ENCODE data around the gene DNALI1.
"Not testable (repeated sequence)": the region's sequence is repeated elsewhere in the genome, so short reads cannot be mapped to it uniquely, and the experiment has no call there.

Gene DNALI1

DNA sequence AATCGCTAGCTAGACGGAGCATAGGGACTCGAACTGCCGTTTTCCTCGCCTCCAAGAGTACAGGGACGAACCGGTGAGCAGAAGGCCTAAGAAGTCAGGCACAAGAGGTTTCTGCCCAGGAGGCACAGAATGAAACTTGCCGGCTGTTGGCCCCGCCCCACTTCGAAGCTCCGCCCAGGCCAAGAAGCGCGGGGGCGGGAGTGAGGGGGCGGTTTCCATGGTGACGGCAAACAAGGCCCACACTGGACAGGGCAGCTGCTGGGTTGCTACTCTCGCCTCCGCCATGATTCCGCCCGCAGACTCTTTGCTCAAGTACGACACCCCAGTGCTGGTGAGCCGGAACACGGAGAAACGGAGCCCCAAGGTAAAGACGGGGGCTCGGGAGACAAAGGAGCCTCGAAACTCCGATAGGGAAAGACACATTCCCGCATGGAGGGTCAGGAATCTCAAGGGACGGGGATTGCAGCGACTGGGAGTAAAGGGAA lies at the start of gene DNALI1:
TSS of gene DNALI1 (plus strand) at position 229 of the 485 bp plus-strand sequence. CDS start at position 284, 55 bp downstream.
- no peak for DNase-seq (ENCODE audit: low read depth in 2 of 2)

DNA sequence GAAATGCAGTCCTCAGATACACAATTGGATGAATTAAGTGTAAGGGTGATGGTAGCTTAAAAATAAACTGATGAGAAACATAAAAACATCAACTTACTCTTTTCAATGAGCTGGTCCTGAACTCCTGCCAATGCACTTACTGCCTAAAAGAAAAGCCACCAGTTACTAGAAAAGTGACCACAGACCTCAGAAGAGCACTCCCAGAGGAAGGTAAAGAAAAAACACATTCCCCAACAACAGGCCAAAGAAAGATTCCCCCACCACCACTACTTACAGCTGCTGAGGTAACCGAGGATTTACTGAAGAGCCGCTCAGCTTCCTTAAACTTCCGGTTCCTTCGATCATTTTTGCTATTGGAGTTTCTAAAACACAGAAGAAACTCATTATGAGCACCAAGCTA lies 47.6 kb upstream of the DNALI1 start:
- DNase-seq (ENCODE audit: low read depth in 2 of 2), result no peak

DNA sequence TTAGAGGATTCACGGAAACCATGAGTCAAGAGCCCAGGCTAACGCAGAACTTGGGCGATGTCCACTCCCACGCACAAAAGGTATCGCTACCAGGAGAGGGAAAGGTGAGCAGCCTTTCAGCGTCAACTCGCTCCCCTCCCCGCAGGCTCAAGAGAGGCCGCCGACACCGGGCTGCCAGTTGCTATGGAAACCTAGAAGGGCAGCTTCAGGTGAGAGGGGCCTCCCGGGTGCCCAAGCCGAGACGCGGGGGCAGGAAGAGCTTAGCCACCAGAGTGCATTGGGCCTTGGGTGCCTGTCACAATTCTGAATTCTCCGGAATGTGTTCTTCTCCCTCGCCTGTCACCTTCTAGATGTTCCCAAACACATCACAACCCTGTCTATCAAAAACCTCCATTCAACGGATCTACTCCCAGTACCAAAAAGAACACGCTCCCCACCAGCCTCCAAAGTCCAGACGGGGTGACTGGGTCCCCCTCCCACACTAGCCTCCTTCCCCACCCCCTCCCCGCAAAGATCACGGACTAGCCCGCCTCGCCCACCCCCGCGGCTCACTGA lies 42.9 kb upstream of the DNALI1 start:
- DNase-seq (ENCODE audit: low read depth in 2 of 2), result peak; percentile 41 to 62

DNA sequence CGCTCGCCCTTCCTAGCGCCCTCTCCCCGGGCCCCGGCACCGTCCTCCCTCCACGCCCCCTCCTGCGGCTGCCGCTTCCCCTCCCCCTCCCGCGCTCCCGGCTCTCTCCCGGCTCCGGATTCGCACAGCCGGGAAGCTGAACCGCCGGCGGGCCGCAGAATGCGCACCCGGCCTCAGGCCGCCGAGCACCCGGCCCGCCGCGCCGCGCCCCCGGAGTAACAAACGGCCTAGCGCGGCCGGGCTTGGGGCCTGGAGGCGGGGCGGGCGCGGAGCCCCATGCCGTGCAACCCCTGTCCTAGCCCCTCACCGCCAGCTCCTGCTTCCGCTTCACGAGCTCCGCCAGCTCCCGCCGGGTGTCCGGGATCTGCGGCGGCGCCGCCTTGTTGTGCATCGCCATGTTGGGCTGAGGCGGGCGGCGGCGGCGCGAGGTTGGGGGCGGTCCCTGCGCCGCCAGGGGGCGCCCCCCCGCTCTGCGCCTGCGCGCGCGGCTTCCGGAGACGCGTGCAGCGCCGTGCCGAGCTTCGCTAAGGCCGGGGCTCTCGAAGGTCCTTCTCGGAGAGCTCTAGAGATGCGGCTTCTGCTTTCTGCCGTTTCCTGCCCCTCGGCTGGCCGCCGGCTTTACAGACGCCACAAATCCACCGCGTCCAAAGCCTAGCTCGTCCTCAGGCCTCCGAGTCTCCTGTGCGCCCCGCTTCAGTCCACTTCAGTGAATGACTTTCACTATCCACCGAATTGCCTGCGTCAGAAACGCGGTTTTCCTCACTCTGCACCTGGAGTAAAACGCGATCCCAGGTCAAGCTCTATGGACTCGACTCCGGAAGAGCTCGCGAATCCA lies 42.2 kb upstream of the DNALI1 start, which contains the start of gene MEAF6:
TSS of gene MEAF6 (minus strand) at position 417 of the 835 bp plus-strand sequence. CDS start at position 397, 20 bp downstream.
- DNase-seq (ENCODE audit: low read depth in 2 of 2), result peak; percentile 53 to 66

DNA sequence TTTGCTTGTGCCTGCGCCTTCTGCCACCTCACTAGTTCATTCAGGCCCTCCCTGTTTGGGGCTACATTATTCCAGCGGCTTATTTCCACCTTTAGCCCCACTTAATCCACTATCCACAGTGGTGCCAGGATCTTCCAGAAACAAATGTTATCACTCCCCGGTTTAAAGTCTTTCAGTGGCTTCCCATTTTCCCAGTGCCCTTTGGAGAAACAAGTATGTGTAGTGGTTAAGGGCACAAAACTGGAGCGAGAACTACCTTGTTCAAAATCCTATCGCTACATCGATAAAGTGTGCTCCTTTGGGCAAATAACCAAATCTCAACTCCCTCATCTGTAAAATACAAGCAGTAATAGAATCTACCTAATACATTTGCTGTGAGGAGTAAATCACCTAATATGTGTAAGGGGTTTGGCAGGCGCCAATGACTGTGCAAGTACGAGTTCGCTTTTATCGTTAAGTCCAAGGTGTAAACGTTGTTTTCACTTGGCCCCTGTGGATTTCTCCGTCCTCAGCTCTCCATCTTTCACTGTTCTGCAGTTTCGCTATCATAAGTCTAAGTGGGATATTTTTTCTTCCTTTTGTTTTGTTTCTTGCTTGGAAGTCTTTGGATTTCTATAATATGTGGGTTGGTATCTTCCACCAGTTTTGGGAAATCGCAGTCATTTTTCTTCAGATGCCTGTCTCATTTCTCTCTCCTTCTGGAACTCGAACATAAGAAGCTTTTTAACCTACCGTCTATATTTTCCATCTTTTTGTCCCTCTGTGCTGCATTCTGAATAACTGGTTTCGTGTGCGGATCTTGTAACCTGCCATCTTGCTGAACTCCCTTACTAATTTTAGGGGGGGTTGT lies 41.3 kb upstream of the DNALI1 start:
- DNase-seq (ENCODE audit: low read depth in 2 of 2), result no peak

DNA sequence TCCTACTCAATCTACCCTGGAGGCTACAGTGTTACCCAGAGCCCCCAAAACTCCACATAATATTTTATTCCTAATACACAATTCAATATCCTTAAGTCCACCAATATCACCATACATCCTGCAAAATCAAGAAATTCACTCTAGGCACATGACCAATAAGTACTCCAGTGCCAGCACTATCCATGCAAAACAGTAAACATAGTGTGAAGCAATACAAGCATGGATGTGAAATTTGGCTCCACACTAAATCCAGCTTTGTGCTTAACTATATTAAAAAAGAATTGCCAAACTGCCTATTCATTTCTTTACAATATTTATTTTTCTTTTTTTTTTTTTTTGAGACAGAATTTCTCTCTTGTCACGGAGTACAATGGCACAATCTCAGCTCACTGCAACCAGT lies 39.2 kb upstream of the DNALI1 start:
- DNase-seq (ENCODE audit: low read depth in 2 of 2), result no peak

DNA sequence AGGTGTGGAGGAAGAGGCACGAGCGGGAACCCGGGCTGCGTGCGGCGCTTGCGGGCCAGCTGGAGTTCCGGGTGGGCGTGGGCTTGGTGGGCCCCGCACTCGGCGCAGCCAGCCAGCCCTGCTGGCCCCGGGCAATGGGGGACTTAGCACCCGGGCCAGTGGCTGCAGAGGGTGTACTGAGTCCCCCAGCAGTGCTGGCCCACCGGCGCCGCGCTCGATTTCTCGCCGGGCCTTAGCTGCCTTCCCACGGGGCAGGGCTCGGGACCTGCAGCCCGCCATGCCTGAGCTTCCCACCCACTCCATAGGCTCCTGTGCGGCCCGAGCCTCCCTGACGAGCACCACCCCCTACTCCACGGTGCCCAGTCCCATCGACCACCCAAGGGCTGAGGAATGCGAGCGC lies 38.5 kb upstream of the DNALI1 start:
- DNase-seq (ENCODE audit: low read depth in 2 of 2), result not testable (repeated sequence)

DNA sequence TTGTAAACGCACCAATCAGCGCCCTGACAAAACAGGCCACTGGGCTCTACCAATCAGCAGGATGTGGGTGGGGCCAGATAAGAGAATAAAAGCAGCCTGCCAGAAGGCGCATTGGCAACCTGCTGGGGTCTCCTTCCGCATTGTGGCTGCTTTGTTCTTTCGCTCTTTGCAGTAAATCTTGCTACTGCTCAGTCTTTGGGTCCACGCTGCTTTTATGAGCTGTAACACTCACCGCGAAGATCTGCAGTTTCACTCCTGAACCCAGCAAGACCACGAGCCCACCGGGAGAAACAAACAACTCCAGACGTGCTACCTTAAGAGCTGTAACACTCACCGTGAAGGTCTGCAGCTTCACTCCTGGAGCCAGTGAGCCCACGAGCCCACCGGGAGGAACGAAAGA lies 37.8 kb upstream of the DNALI1 start:
- DNase-seq (ENCODE audit: low read depth in 2 of 2), result not testable (repeated sequence)

DNA sequence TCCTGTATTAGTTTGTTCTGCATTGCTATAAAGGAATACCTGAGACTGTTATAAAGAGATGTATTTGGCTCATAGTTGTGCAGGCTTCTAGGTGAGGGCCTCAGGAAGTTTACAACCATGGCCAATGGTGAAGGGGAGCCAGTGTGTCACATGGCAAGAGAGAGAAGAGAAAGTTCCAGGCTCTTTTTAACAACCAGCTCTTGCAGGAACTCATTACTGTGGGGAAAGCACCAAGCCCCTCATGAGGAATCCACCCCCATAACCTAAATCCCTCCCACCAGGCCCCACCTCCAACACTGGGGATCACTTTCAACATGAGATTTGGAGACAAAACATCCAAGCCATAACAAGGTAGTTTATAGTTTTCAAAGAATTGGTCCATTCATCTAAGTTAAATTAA lies 37.1 kb upstream of the DNALI1 start:
- DNase-seq (ENCODE audit: low read depth in 2 of 2), result no peak

DNA sequence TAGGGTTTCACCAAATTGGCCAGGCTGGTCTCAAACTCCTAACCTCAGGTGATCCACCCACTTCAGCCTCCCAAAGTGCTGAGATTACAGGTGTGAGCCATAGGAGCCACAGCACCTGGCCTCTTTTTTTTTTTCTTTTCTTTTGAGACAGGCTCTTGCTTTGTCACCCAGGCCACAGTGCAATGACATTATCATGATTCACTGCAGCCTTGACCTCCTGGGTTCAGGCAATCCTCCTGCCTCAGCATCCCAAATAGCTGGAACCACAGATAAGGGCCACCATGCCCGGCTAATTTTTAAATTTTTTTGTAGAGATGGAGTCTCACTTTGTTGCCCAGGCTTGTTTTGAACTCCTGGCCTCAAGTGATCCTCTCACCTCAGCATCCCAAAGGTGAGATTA lies 26.9 kb upstream of the DNALI1 start:
- DNase-seq (ENCODE audit: low read depth in 2 of 2), result not testable (repeated sequence)

DNA sequence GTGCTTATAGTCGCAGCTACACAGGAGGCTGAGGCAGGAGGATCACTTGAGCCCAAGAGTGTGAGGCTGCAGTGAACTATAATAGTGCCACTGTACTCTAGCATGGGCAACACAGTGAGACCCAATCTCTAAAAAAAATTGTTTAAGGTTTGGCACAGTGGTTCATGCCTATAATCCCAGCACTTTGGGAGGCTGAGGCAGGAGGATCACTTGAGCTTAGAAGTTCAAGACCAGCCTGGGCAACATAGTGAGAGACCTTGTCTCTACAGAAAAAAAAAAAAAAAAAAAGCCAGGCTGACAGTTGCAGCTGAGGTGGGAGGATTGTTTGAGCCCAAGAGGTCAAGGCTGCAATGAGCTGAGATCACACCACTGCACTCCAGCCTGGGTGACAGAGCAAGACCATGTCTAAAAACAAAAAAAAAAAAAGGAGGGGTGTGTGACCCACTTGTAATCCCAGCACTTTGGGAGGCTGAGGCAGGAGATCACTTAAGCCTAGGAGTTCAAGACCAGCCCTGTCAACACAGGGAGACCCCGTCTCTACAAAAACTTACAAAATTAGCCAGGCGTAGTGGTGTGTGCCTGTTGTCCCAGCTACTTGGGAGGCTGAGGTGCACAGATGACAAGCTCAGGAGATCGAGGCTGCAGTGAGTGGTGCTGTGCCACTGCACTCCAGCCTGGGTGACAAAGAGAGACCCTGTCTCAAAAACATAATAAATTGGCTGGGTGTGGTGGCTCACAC lies 24.2 kb upstream of the DNALI1 start:
- not testable (repeated sequence) for DNase-seq (ENCODE audit: low read depth in 2 of 2)

DNA sequence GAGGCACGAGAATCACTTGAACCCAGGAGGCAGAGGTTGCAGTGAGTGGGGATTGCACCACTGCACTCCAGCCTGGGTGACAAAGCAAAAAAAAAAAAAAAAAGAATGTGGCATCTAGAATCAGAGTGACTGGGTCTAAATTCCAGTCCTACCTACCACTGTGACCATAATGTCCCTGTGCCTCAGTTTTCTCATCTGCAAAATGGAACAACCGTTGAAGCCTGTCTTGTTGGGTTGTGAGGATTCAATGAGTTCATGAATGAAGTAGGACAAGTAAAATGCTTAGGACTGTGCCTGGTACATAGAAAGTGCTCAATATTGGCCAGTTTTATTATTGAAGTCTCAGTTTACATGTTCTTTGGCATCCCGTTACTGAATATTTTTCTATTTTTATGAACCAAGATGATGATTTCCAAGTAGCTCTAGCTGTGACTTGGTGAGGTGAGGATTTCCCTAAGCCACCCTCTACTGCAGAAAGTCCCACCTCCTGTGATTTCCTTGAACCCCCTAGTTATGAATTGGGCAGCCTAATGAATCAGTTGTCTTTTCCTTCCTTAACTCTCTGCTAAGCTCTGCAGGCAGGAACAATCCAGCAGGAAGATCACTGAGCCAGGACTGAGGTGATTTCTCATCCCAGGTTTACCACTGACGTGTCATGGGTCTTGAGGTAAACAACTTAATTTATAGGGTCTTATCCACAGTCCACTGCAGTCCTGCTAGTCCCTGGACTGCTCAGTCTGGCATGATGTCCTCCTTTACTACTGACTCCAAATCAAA lies 23.2 kb upstream of the DNALI1 start:
- DNase-seq (ENCODE audit: low read depth in 2 of 2), result no peak

DNA sequence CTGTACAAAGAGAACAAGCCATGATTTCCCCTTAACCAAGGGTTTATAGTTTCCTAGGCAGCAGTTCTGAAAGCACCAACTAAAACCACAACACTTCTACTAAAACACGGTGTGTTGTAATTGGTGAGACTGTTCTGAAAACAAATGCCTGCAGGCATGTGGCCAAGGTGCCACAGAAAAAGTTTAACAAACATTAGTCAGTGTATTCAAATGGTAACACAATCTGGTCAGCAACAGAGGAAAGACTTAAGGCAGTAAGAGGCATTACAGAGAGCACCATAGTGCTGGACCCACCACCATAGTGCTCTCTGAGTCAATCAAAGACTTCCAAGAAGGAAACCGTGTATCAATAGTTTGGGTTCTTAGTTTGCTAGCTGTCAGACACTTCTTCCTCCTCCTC lies 19.4 kb upstream of the DNALI1 start:
- DNase-seq (ENCODE audit: low read depth in 2 of 2), result no peak

DNA sequence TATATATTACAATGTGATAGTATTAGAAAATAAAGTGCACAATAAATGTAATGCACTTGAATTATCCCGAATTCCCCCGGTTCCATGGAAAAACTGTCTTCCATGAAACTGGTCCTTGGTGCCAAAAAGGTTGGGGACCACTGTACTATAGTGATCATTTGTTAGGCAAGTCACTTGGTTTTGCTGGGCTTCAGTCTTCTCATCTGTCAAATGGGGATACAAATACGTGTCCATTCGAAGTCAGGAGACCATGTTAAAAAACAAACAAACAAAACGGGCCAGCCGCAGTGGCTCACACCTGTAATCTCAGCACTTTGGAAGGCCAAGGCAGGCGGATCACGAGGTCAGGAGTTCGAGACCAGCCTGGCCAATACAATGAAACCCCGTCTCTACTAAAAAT lies 17.6 kb upstream of the DNALI1 start:
- not testable (repeated sequence) for DNase-seq (ENCODE audit: low read depth in 2 of 2)

DNA sequence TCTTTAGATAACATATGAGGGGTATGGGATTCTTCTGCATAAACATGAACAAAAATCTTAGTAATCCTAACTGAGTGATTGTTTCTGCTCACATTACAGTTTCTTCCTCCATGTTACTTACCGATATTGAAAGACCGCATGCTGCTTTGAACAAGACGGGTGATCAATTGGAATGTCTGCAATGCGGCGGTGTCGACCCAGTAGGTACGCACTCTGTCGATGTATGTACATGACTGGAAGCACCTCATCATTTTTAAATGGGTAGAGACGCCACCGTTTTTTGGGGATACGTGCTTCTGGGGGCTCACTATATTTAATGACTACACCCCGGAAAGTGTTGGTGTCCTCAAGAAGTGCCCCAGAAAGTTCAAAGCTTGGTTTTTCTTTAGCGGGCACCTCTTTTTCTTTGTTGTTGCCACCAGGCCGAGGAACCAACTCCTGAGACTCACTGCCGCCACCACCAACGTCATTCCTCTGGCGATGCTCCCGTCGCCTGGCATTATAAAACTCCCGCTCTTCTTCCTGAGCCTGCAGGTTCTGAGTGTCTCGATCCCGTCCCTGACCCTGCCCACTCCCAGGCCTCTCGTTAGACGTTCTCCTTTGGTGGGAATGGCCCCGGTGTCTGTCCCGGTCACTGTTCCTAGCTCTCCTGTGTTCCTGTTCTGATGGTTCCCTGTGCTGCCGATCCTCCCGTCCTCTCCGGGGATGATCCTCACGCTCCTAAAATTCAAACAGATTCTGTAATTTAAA lies 16.5 kb upstream of the DNALI1 start:
- no peak for DNase-seq (ENCODE audit: low read depth in 2 of 2)

DNA sequence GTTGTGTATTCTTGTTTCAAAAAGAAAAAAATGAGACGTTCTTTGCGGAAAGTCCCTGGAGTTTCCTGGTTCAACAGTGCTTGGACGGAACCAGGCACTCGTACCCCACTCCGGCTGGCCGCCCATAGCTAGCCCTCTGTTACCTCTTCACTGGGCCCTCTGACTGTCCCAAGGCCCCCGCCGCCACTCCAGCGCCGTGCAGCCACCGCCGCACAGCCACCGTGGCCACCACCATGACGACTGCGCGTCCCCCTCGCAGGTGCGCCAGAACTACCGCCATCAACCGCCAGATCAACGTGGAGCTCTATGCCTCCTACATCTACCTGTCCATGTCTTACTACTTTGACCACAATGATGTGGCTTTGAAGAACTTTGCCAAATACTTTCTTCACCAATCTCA lies 12.2 kb upstream of the DNALI1 start:
- no peak for DNase-seq (ENCODE audit: low read depth in 2 of 2)

DNA sequence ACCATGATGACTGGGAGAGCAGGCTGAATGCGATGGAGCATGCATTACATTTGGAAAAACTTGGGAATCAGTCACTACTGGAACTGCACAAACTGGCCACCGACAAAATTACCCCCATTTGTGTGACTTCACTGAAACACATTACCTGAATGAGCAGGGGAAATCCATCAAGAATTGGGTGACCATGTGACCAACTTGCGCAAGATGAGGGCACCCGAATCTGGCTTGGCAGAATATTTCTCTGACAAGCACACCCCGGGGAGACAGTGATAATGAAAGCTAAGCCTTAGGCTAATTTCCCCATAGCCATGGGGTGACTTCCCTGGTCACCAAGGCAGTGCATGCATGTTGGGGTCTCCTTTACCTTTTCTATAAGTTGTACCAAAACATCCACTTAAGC lies 11.7 kb upstream of the DNALI1 start:
- DNase-seq (ENCODE audit: low read depth in 2 of 2), result no peak

DNA sequence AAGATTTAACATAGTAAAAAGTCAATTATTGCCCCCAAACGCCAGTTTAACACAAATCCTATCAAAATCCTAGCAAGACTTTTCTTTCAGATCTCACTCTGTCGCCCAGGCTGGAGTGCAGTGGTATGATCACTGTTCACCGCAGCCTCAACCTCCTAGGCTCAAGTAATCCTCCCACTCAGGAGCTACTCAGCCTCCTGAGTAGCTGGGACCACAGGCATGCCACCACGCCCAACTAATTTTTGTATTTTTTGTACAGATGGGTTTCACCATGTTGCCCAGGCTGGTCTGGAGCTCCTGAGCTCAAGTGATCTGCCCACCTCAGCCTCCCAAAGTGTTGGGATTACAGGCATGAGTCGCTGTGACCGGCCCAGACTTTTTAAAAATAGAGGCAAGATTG lies 7.4 kb upstream of the DNALI1 start:
- no peak for DNase-seq (ENCODE audit: low read depth in 2 of 2)

DNA sequence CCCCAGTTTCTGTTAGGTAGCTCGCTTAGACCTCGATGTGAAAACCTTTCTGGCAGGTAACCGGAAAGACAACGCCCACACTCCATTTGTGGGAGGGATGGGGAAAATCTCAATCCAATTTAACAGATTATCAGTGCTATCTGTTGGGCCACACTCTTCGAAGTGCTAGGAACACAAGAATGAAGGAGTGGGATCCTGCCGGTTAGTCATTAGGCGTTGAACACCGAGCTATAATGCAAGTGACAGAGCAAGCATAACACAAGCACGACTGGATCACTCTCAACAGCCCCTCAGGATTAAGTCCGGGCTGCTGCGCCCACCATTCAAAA lies 3.2 kb upstream of the DNALI1 start:
- no peak for DNase-seq (ENCODE audit: low read depth in 2 of 2)
